Liver (tissue), 3 donors: ENCODE data around the gene ZNF346.

Experiments used
- CTCF ChIP-seq: fragments of 150-350 bp; IDR thresholded peaks from 2 replicates; pipeline ENCODE4 v1.5.1; 2017; ENCODE audit warnings: improper control_type of control experiment, low read depth, low read length; ENCODE audit not compliant: missing input control
- EGR1 ChIP-seq, 2 donors: IDR thresholded peaks; 2 replicates each; pipeline ENCODE4 v1.6.1; 2016 to 2018; ENCODE audit warnings: antibody characterized with exemption in 2 of 2, low read depth in 2 of 2
- GABPA ChIP-seq, 2 donors: IDR thresholded peaks in 1 of 2; conservative IDR thresholded peaks in 1 of 2; 2 replicates each; pipeline ENCODE4 v1.6.1; 2016; ENCODE audit warnings: antibody characterized with exemption in 2 of 2, mild to moderate bottlenecking in 1 of 2, moderate library complexity in 1 of 2
- JUND ChIP-seq, 2 donors: IDR thresholded peaks; 2 replicates each; pipeline ENCODE4 v1.6.1; 2016; ENCODE audit warnings: antibody characterized with exemption in 2 of 2
- MAX ChIP-seq: IDR thresholded peaks from 2 replicates; pipeline ENCODE4 v1.6.1; 2016; ENCODE audit warnings: antibody characterized with exemption
- NR2F2 ChIP-seq: IDR thresholded peaks from 2 replicates; pipeline ENCODE4 v1.6.1; 2016; ENCODE audit warnings: antibody characterized with exemption
- RAD21 ChIP-seq, 2 donors: IDR thresholded peaks; 2 replicates each; pipeline ENCODE4 v1.6.1; 2016; ENCODE audit warnings: antibody characterized with exemption in 2 of 2, mild to moderate bottlenecking in 2 of 2
- REST ChIP-seq: IDR thresholded peaks from 2 replicates; pipeline ENCODE4 v1.6.1; 2016; ENCODE audit warnings: antibody characterized with exemption, mild to moderate bottlenecking
- SP1 ChIP-seq: IDR thresholded peaks from 2 replicates; pipeline ENCODE4 v1.6.1; 2018; ENCODE audit warnings: antibody characterized with exemption, mild to moderate bottlenecking
- YY1 ChIP-seq: IDR thresholded peaks from 2 replicates; pipeline ENCODE4 v1.6.1; 2016; ENCODE audit warnings: antibody characterized with exemption, mild to moderate bottlenecking
- donor health status: healthy.
- donor health status: healthy.

GRCh38 chr5:177003649-177004048, 18.8 kb upstream of the ZNF346 start:
- TF ChIP-seq CTCF: no peak
- no peak for TF ChIP-seq SP1
- no peak for TF ChIP-seq REST
- no peak for TF ChIP-seq YY1
- TF ChIP-seq GABPA (IDR thresholded peaks at IDR 0.05 in 1 of 2, conservative IDR thresholded peaks at IDR 0.05 in 1 of 2): no peak
- no peak for TF ChIP-seq JUND (IDR thresholded peaks at IDR 0.05)
- no peak for TF ChIP-seq NR2F2
- TF ChIP-seq EGR1 (IDR thresholded peaks at IDR 0.05; ENCODE audit: low read depth in 2 of 2): no peak
- TF ChIP-seq MAX: no peak
- TF ChIP-seq RAD21 (IDR thresholded peaks at IDR 0.05): no peak
